ENCODE results near the gene FBXO41. TPM values are rescaled to one million over a fixed set of nuclear protein-coding genes. Genes with fewer than 3 reads are reported as not detected.

FBXO41 gene
- polyA plus RNA-seq, 1 of the 3 experiments (the other 2 are of a cell fraction): 3.1 TPM

GRCh38 chr2:73292316-73292905, 8.1 kb upstream of the FBXO41 start:
- POLR2A ChIA-PET: interaction anchor here (1.3 kb wide), 1 partner anchor 58 kb away, joined by 3 read pairs; the partner anchor contains the start of gene CCT7
- Histone ChIP-seq H2AFZ (ENCODE audit: low read depth) (no peak overlapping the region), H3K36me3 (replicated peaks in 1 of 2; ENCODE audit: control insufficient read depth in 1 of 2, insufficient read depth in 2 of 2, low read length in 1 of 2) (no peaks in the 10 kb centered on the region), H3K9ac (no peak overlapping the region), H4K20me1 (ENCODE audit: insufficient read depth) (peaks cover 5% of the 10 kb centered on the region; the same call in 1 of the 2 replicates), H3K79me2 (ENCODE audit: insufficient read depth) (no peaks in the 10 kb centered on the region), H3K9me3 (no peaks in the 10 kb centered on the region), H3K27ac (ENCODE audit: low read depth in 2 of 2, low read length in 1 of 2) (no peak overlapping the region), H3K4me2 (peak overlapping the region; percentile 89; the same call in 1 of the 2 replicates), H3K4me3 (ENCODE audit: low read depth in 2 of 2, low read length in 1 of 2) (no peak overlapping the region), H3F3A (replicated peaks; ENCODE audit: insufficient read depth) (no peaks in the 10 kb centered on the region), H3K9me2 (no peaks in the 10 kb centered on the region), H3K4me1 (ENCODE audit: control insufficient read depth in 1 of 2, insufficient read depth in 2 of 2, low read depth in 1 of 2, low read length in 1 of 2) (peaks cover 0 to 12% of the 10 kb centered on the region in 2 experiments; a peak in 1 of 4 replicates), H3K27me3 (ENCODE audit: insufficient read depth) (peaks cover 54% of the 10 kb centered on the region)
- WGBS (ENCODE audit: low lambda C conversion rate): 5% methylated on average over 15 of the region's 38 CpGs
- CTCF ChIA-PET: interaction anchor here (0.8 to 4.7 kb wide), 13 partner anchors 8 to 344 kb away, joined by 3 to 27 read pairs (median 5); partner anchors contain the start of genes CCT7 and PRADC1
- no peak for DNase-seq
- TF ChIP-seq CTCF (IDR thresholded peaks at IDR 0.05) (no peak), REST (IDR thresholded peaks at IDR 0.05; ENCODE audit: low read depth, low read length) (no peak), CHD2 (IDR thresholded peaks at IDR 0.05; ENCODE audit: low read length, partially characterized antibody) (no peak), JUND (IDR thresholded peaks at IDR 0.05) (no peak), YY1 (IDR thresholded peaks at IDR 0.05; ENCODE audit: low read depth) (no peak), TCF12 (IDR thresholded peaks at IDR 0.05) (no peak), FOXJ3 (CRISPR knock-in tag; IDR thresholded peaks at IDR 0.05) (no peak)

DNA sequence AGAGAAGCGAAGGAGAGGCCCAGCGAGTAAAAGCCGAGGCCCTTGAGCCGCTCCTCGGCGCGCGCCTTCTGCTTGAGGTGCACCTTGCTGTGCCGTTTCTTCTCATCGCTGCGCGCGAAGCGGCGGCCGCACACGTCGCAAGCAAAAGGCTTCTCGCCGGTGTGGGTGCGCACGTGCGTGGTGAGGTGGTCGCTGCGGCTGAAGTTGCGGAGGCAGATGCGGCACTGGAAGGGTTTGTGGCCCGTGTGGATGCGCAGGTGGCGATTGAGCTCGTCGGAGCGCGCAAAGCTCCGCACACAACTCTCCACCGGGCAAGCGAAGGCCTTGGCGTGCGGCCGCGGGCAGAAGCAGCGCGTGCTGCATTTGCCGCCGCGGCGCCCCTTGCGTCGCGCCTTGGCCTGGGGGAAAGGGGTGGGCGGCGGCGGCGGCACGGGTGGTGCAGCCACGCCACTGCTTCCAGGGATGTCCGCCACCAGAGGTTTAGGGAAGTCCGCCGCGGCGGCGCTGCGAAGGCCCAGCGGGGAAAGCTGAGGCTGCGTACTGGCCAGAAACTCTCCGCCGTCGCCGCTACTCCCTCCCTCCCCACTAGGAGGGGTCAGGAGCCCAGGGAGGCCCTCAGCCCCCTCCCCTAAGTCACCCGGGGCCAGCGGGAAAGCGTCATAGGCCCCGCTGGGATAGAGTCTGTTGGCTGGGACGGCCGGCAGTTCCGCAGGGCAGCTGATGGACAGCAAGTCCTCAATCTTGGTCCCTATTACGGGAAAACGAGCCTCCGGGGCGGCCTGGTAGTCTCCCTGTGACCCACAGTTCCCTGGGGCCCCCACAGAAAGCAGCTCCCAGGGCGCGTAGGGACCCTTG, 7.4 kb upstream of the FBXO41 start:
- H3K27ac ChIP-seq (ENCODE audit: low read depth in 2 of 2, low read length in 1 of 2): no peak overlapping the region
- ChIA-PET CTCF (interaction anchor here (0.8 to 4.7 kb wide), 19 partner anchors 9 to 344 kb away, joined by 3 to 27 read pairs (median 4); partner anchors contain the start of genes CCT7, NOTO and PRADC1), POLR2A (interaction anchor here (1.3 kb wide), 1 partner anchor 58 kb away, joined by 3 read pairs; the partner anchor contains the start of gene CCT7)
- WGBS (ENCODE audit: low lambda C conversion rate): 14% methylated on average over 21 of the region's 82 CpGs
- peak overlapping the region; percentile 57; the same call in 1 of the 2 replicates for H3K4me2 ChIP-seq
- no peaks in the 10 kb centered on the region for H3F3A ChIP-seq (replicated peaks; ENCODE audit: insufficient read depth)
- H3K36me3 ChIP-seq (replicated peaks in 1 of 2; ENCODE audit: control insufficient read depth in 1 of 2, insufficient read depth in 2 of 2, low read length in 1 of 2): no peaks in the 10 kb centered on the region
- no peaks in the 10 kb centered on the region for H3K9me2 ChIP-seq
- peaks cover 5% of the 10 kb centered on the region; the same call in 1 of the 2 replicates for H4K20me1 ChIP-seq (ENCODE audit: insufficient read depth)
- no peak overlapping the region for H2AFZ ChIP-seq (ENCODE audit: low read depth)
- H3K4me1 ChIP-seq (ENCODE audit: control insufficient read depth in 1 of 2, insufficient read depth in 2 of 2, low read depth in 1 of 2, low read length in 1 of 2): peaks cover 0 to 8% of the 10 kb centered on the region in 2 experiments; a peak in 1 of 4 replicates
- H3K9me3 ChIP-seq: no peaks in the 10 kb centered on the region
- peaks cover 54% of the 10 kb centered on the region for H3K27me3 ChIP-seq (ENCODE audit: insufficient read depth)
- no peak for TF ChIP-seq RCOR1 (IDR thresholded peaks at IDR 0.05; ENCODE audit: low read length)
- 0 out of 2 replicates have a peak, but pooled peaks have one; percentile 6 for TF ChIP-seq CTCF (IDR thresholded peaks at IDR 0.05)
- peak; percentile 27; the same call in 1 of the 2 replicates for TF ChIP-seq RAD21 (IDR thresholded peaks at IDR 0.05; ENCODE audit: low read length)
- no peaks in the 10 kb centered on the region for H3K79me2 ChIP-seq (ENCODE audit: insufficient read depth)
- H3K4me3 ChIP-seq (ENCODE audit: low read depth in 2 of 2, low read length in 1 of 2): peak overlapping the region in 1 of 2 experiments; percentile 17; a peak in 2 of 4 replicates
- peak; percentile 94 for DNase-seq
- no peak overlapping the region for H3K9ac ChIP-seq

Data from SK-N-SH (cell line).